KMS-11 (cell line): ENCODE results near the gene TTC21A.

Experiments used
- H2AFZ ChIP-seq: fragments of 200-600 bp; sonication (generic); 2 replicates; pipeline ENCODE4 v1.6.1; 2016; ENCODE audit warnings: antibody characterized with exemption, mixed run types, low read depth
- H3K27ac ChIP-seq: fragments of 200-600 bp; sonication (generic); 2 replicates; pipeline ENCODE4 v1.6.1; 2016; ENCODE audit warnings: mild to moderate bottlenecking, mixed run types
- H3K27me3 ChIP-seq: fragments of 200-600 bp; sonication (generic); 2 replicates; pipeline ENCODE4 v1.6.1; 2017; ENCODE audit warnings: mild to moderate bottlenecking, low read depth, mixed run types, moderate library complexity; ENCODE audit not compliant: insufficient read depth
- H3K36me3 ChIP-seq: fragments of 200-600 bp; sonication (generic); 2 replicates; pipeline ENCODE4 v1.6.1; 2017; ENCODE audit warnings: mild to moderate bottlenecking, mixed run types; ENCODE audit not compliant: insufficient read depth
- H3K4me1 ChIP-seq: fragments of 200-600 bp; sonication (generic); 2 replicates; pipeline ENCODE4 v1.6.1; 2016; ENCODE audit warnings: mild to moderate bottlenecking, low read depth, mixed run types; ENCODE audit not compliant: poor library complexity, severe bottlenecking
- H3K4me2 ChIP-seq: fragments of 200-600 bp; sonication (generic); 2 replicates; pipeline ENCODE4 v1.7.0; 2016; ENCODE audit warnings: mild to moderate bottlenecking, mixed run types
- H3K4me3 ChIP-seq: fragments of 200-600 bp; sonication (generic); IDR thresholded peaks from 2 replicates; pipeline ENCODE4 v1.6.1; 2017; ENCODE audit warnings: low read depth, low read length, mixed read lengths; ENCODE audit not compliant: insufficient read depth
- H3K79me2 ChIP-seq: fragments of 200-600 bp; sonication (generic); 2 replicates; pipeline ENCODE4 v1.6.1; 2016; ENCODE audit warnings: low read depth, mixed run types; ENCODE audit not compliant: insufficient read depth
- H3K9ac ChIP-seq: fragments of 200-600 bp; sonication (generic); 2 replicates; pipeline ENCODE4 v1.6.1; 2016; ENCODE audit warnings: mild to moderate bottlenecking, mixed run types
- H4K20me1 ChIP-seq: fragments of 200-600 bp; sonication (generic); 2 replicates; pipeline ENCODE4 v1.6.1; 2016; ENCODE audit warnings: mild to moderate bottlenecking, mixed run types; ENCODE audit not compliant: insufficient read depth
- TF ChIP-seq, protein P1 (sequence below): fragments of 200-600 bp; sonication (generic); conservative IDR thresholded peaks from 2 replicates; pipeline ENCODE4 v1.6.1; 2017; ENCODE audit warnings: low read depth, mild to moderate bottlenecking, antibody characterized with exemption, low read length, moderate library complexity, mixed read lengths

Gene TTC21A

DNA sequence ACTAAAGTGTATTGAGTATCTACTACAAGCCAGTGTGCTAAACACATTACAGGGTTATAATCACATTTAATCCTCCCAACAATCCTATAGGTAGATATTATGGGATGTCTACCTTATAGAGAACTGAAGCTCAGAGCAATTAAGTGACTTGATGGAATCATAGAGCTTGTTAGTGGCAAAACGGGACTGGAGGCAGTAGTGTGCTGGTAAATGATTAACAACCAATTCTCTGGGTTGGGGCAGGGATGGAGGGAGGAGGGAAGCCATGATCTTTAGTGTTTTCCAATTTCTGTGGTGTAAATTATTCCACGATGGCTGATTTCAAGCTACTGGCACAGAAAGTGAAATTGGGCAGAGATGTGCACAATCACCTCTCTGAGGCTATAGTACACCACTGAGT, 64.4 kb downstream of the TTC21A start:
- no peaks in the 10 kb centered on the region for H3K36me3 ChIP-seq
- TF ChIP-seq, protein P1, sequence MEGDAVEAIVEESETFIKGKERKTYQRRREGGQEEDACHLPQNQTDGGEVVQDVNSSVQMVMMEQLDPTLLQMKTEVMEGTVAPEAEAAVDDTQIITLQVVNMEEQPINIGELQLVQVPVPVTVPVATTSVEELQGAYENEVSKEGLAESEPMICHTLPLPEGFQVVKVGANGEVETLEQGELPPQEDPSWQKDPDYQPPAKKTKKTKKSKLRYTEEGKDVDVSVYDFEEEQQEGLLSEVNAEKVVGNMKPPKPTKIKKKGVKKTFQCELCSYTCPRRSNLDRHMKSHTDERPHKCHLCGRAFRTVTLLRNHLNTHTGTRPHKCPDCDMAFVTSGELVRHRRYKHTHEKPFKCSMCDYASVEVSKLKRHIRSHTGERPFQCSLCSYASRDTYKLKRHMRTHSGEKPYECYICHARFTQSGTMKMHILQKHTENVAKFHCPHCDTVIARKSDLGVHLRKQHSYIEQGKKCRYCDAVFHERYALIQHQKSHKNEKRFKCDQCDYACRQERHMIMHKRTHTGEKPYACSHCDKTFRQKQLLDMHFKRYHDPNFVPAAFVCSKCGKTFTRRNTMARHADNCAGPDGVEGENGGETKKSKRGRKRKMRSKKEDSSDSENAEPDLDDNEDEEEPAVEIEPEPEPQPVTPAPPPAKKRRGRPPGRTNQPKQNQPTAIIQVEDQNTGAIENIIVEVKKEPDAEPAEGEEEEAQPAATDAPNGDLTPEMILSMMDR, result no peak
- no peaks in the 10 kb centered on the region for H4K20me1 ChIP-seq
- H3K27ac ChIP-seq, result no peak overlapping the region
- no peak overlapping the region for H3K4me3 ChIP-seq
- H3K4me1 ChIP-seq, result peaks cover 3% of the 10 kb centered on the region
- H3K9ac ChIP-seq, result no peak overlapping the region
- H3K27me3 ChIP-seq, result no peaks in the 10 kb centered on the region
- no peak overlapping the region for H2AFZ ChIP-seq
- H3K4me2 ChIP-seq, result no peak overlapping the region
- no peaks in the 10 kb centered on the region for H3K79me2 ChIP-seq

DNA sequence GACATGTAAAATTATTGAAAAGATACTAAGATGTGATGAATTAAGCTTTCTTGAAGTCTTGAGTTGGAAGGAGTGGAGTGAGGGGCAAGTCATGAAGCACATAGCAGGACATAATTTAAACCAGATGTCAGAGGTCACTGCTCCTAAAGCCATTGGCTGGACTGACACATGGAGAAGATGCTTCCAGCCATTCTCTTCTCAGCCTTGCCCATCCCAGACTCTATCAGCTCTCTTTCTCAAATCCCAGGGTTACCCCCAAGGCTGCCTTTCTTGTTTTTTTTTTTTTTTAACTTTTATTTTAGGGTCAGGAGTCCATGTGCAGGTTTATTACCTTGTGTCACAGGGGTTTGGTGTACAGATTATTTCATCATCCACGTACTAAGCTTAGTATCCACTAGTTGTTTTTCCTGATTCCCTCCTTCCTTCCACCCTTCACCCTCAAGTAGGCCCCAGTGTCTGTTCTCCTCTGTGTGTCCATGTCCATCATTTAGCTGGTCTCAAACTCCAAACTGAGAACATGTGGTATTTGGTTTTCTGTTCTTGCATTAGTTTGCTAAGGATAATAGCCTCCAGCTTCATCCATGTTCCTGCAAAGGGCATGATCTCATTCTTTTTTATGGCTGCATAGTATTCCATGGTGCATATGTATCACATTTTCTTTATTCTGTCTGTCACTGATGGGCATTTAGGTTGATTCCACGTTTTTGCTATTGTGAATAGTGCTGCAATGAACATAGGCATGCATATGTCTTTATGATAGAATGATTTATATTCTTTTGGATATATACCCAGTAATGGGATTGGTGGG, 66.0 kb downstream of the TTC21A start:
- Histone ChIP-seq H4K20me1 (no peaks in the 10 kb centered on the region), H3K36me3 (no peaks in the 10 kb centered on the region), H3K27me3 (no peaks in the 10 kb centered on the region), H3K27ac (no peak overlapping the region), H3K4me3 (no peak overlapping the region), H3K4me2 (no peak overlapping the region), H3K79me2 (no peaks in the 10 kb centered on the region), H3K9ac (no peak overlapping the region), H2AFZ (no peak overlapping the region), H3K4me1 (peaks cover 10% of the 10 kb centered on the region)
- TF ChIP-seq, protein P1, result no peak

DNA sequence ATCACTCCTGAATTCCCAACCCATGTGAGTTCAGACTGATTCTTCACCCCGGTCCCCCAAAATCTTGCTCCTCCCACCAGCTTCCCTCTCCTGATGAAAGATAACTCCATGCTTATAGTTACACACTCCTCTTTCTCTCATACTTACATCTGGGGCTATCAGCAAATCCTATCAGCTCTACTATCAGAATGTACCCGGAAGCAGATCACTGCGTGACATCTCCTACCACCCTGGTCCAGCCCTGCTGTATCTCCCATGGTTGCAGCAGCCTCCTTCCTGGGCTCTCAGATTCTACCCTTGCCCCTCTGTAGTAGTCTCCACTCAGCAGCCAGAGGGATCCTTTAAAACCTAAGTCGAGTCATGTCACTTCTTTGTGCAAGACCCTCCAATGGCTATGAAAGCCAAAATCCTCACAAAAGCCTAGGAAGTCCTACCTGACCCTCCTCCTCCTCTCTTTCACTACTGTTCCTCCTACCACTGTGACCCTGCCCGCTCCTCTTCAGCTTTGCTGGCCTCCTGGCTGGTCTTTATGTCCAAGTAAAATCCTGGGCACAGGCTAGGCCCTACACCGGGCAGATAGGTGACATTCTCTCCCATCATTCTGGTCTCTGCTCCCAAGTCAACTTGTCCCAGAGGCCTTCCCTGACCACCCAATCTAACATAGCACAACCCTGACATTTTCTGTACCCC, 68.7 kb downstream of the TTC21A start:
- H3K9ac ChIP-seq, result no peak overlapping the region
- H3K36me3 ChIP-seq, result no peaks in the 10 kb centered on the region
- H3K4me3 ChIP-seq, result no peak overlapping the region
- H3K79me2 ChIP-seq, result no peaks in the 10 kb centered on the region
- no peak overlapping the region for H2AFZ ChIP-seq
- peaks cover 31% of the 10 kb centered on the region for H3K4me1 ChIP-seq
- H3K27ac ChIP-seq, result no peak overlapping the region
- no peak overlapping the region for H3K4me2 ChIP-seq
- TF ChIP-seq, protein P1, result no peak
- no peaks in the 10 kb centered on the region for H3K27me3 ChIP-seq
- no peaks in the 10 kb centered on the region for H4K20me1 ChIP-seq

DNA sequence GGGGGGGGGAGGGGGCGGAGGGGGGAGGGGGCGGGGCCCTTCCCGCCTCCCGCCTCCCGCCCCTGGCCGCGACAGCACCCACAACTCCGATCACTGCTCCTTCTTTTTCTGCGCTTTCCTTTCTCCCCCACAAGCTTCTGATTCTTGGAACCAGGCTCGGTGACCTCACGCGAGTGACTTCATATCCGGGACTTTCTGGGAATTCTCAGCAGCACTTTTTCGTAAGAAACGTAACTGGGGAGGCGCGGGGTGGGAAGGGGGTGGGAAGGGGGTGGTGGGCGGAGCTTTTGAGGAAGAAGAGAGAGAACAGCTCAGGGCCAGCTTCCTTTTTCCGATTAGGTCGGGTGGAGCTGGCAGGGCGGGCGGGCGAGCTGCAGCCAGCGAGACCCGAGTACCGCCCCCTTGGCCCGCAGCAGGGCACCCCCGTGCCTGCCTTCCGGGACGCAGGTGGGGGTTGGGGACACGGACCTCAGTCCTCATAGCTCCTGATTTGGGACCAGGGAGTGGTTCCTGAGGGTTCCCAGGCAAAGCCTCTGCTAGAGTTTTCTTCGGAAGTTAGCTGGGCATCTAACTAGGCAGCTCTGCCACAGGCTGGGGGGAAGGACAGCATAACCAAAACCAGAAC, 70.3 kb downstream of the TTC21A start:
- Histone ChIP-seq H3K79me2 (no peaks in the 10 kb centered on the region), H3K27me3 (no peaks in the 10 kb centered on the region), H4K20me1 (no peaks in the 10 kb centered on the region), H3K4me1 (peaks cover 36% of the 10 kb centered on the region), H3K4me3 (no peak overlapping the region), H2AFZ (peak overlapping the region; percentile 38; the same call in 1 of the 2 replicates), H3K36me3 (no peaks in the 10 kb centered on the region), H3K4me2 (peak overlapping the region; percentile 67), H3K9ac (peak overlapping the region; percentile 49; the same call in 1 of the 2 replicates), H3K27ac (no peak overlapping the region)
- TF ChIP-seq, protein P1, result no peak
